DMS 273 treated with DMSO at 0.1 percent for 48 hours (cell line): Measurements from ENCODE around the gene R3HDM2.
"Not testable (repeated sequence)": the region's sequence is repeated elsewhere in the genome, so short reads cannot be mapped to it uniquely, and the experiment has no call there.

Source experiments
- DNase-seq: peaks from one replicate; lab custom pipeline; 2025; lab: John Stamatoyannopoulos, UW

Gene R3HDM2

DNA sequence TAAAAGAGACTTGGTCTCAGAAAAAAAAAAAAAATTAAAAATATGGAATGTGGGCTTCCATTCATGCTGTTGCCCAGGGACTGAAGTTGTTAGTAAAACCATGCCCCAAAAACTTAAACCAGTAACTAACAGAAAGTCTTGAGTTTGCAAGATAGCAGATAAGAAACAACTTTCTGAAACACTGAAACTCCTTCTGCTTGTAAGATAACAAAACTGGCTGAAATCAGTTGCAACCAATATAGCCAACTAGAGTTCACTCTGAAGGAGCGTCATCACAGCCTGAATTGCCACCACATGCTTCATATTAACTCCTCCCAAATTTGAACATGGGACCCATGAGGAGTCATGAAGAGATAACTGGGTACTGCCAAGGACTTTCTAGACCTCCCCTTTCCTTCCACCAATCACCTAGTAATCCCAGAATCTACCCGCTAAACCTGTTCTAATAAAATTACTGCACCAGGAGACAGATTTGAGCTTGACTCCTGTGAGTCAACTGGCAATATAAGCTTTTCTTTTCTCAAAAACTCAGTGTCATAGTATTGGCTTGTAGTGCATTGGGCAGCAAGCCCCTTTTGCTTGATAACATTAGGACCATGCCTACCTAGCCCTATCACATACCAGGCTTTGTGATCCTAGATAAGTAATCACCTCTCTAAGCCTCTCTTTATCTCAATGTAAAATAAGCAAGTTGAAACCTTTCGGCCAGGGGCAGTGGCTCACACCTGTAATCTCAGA lies 53.6 kb downstream of the R3HDM2 start:
- no peak for DNase-seq

DNA sequence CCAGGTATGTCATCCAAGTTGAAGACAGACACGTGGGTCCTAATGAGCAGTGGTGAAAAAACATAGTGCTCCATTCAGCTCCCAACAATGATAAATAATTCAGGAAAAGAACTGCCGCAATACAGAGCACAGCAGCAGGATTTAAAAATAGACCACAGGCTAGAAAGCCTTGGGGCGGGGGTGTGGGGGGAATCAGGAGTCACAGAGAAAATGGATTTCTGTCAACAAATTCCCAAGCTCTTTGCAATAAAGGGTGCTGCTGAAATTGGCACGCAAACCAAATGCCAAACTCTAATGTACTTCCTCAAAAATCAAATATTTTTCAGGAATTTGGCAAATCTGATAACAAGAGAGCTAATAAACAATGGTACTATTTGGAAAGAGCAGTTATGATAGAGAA lies 58.6 kb downstream of the R3HDM2 start:
- DNase-seq: no peak

- no peak for DNase-seq
These were observed 60.1 kb downstream of the R3HDM2 start for GRCh38 chr12:57370696-57371095.

GRCh38 chr12:57370072-57370471 lies 60.8 kb downstream of the R3HDM2 start:
- DNase-seq: no peak

DNA sequence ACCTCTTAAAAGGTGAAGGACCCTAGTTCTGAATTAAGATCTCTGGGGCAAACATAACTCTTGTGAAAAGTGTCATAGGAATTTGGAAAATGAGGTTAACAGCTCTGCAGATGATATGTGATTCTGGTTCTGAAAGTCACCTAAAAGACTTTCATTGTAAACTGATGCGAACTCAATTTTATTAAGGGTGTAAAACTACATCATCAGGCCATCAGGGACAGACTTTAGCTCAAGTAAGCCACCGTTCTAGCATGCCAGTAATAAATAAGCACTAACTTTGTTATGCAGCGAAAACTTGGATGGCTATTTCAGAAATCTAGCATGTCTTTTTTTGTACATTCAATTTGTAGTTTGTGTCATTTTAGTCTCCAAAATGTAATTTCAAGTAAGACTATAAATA lies 61.6 kb downstream of the R3HDM2 start:
- DNase-seq: no peak

GRCh38 chr12:57368349-57369095 lies 62.3 kb downstream of the R3HDM2 start:
- no peak for DNase-seq

GRCh38 chr12:57367121-57367520 lies 63.7 kb downstream of the R3HDM2 start:
- DNase-seq: no peak

DNA sequence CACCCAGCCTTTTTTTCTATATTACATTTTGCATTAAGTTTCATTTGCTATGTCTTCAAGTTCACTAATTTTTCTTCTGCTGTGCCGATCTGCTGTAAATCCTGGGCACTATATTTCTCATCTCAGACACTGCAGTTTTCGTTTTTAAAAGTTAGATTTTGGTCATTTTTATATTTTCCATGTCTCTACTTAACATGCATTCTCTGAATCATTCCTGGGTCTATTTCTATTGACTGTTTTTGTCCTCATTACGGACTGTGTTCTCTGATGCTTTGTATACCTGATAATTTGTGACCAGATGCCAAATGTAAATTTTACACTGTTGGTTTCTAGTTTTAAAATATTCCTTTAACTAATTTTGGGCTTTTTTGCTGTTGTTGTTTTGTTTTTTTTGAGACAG lies 64.5 kb downstream of the R3HDM2 start:
- DNase-seq: no peak

DNA sequence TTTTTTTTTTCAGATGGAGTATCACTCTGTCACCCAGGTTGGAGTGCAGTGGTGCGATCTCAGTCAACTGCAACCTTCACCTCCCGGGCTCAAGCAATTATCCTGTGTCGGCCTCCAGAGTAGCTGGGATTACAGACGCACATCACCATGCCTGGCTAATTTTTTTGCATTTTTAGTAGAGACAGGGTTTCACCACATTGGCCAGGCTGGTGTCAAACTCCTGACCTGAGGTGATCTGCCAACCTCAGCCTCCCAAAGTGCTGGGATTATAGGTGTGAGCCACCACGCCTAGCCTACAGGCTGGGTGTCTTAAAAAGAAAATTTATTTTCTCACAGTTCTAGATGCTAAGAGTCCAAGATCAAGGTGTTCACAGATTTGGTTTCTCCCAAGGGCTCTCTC lies 66.7 kb downstream of the R3HDM2 start:
- DNase-seq: not testable (repeated sequence)

GRCh38 chr12:57360468-57360867 lies 70.4 kb downstream of the R3HDM2 start:
- no peak for DNase-seq

DNA sequence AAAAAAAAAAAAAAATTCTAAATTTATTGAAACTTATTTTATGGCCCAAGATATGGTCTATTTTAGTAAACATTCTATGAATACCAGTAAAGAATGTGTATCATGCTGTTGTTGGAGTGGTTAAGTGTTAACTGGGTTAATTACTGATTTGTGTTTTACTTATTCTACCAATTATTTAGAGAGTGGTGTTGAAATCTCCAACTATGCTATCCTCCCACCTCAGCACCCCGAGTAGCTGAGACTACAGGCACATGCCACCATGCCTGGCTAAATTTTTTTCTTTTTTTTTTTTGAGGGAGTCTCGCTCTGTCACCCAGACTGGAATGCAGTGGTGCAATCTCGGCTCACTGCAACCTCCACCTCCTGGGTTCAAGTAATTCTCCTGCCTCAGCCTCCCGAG lies 72.2 kb downstream of the R3HDM2 start:
- DNase-seq: no peak

GRCh38 chr12:57355734-57356133 lies 75.1 kb downstream of the R3HDM2 start:
- DNase-seq: no peak

- DNase-seq: no peak
These were observed 78.7 kb downstream of the R3HDM2 start for GRCh38 chr12:57352166-57352565.

DNA sequence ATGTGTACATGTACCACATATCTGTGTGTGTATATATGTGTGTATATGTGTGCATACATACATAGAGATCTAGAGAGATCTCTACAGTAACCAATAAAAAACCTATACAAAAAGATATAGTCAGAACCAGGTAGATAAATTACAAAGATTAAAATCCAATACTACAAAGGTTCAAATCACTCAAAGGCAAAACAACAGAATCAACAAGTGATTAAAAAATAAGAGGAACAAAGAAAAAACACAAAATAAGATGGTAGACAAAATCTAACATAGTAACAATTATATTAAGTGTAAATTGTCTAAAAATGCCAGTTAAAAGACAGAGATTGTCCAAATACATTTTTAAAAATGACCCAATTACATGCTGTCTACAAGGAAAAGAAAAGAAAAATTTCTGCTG lies 83.6 kb downstream of the R3HDM2 start:
- no peak for DNase-seq

DNA sequence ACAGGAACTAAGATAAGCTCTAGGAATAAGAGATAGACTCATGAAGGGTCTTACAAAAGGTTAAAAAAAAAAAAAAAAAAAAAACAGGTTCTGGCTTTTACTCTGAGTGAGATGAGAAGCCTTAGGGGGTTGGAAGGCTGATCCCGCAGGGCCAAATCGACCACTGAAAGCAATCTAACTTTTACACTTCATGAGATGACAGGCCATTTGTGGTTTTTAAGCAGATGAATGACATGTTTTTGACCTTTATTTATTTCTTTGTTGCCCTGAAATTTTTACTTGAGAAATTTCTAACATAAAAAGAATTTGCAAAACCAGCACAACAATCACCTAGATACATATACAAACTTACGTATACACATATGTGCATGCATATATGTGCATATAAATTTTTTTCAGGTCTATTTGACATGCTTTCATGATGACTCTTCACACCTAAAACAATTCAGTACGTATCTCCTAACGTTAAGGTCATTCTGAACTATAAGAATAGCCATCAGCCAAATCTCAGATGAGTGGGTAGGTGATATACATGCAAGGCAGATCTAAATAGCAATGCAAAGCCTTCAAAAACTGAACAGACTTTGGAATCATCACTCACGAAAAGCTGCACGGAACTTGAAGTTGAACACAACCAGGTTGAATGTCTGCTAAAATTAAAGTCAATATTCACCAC lies 87.0 kb downstream of the R3HDM2 start:
- DNase-seq: no peak

GRCh38 chr12:57342207-57342691 lies 88.6 kb downstream of the R3HDM2 start:
- peak; percentile 46 for DNase-seq

DNA sequence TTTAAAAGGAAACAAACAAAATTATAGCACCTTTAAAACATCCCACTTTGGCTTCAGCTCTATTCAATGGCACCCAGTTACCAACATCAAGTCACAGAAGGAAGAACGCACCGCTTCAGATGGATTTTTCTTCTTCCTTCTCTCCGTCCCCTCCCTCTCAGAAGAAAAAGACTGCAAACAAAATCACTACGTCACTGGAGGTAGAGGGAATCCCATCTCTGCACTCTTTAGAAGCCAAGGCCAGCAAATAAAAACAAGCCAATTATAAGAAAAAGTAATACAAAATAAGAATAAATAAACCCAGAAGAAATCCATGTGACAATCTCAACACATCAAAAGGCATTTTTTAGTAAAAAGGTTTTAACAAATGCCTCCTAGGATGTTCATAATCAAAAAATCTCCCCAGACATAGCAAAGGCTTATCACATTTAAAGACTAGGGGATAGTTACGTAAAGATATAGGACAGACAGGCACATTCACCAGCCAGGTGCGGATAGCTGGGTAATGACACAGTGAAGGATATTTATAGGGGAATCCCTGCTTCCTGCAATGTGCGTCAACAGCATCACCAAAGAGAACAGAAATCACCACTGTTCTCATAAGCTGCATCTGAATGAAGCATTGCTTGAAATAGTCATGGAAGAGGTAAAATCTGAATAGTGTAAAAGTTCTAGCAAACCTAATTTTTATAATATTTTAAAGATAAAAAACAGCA lies 89.4 kb downstream of the R3HDM2 start:
- DNase-seq: no peak

GRCh38 chr12:57340104-57340503 lies 90.7 kb downstream of the R3HDM2 start:
- DNase-seq: no peak

DNA sequence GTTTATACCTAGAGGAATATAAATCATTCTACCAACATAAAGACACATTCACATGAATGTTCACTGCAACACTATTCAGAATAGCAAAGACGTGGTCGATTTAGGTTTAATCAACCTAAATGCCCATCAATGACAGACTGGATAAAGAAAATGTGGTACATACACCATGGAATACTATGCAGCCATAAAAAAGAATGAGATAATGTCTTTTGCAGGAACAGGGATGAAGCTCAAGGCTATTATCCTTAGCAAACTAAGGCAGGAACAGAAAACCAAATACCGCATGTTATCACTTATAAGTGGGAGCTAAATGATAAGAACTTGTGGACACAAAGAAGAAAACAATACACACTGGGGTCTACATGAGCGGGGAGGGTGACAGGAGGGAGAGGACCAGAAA lies 94.5 kb downstream of the R3HDM2 start:
- DNase-seq: not testable (repeated sequence)

DNA sequence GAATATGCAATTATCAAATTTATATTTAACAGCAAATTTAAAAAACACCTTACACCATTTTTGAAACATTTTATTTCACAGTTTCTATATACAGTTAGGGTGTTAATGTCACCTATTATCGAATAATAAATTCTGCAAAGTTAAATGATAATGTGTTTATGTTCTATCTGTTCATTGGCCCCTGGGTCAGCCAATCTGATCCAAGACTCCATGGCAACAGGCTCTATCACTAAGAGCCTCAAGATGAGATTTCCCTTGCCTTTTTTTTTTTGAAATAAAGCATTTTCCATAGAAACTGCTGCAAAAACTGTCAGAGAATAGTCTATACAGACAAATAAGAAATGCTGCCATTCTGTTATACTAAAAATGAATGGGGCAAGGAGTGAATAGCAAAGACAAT lies 96.6 kb downstream of the R3HDM2 start:
- DNase-seq: no peak

DNA sequence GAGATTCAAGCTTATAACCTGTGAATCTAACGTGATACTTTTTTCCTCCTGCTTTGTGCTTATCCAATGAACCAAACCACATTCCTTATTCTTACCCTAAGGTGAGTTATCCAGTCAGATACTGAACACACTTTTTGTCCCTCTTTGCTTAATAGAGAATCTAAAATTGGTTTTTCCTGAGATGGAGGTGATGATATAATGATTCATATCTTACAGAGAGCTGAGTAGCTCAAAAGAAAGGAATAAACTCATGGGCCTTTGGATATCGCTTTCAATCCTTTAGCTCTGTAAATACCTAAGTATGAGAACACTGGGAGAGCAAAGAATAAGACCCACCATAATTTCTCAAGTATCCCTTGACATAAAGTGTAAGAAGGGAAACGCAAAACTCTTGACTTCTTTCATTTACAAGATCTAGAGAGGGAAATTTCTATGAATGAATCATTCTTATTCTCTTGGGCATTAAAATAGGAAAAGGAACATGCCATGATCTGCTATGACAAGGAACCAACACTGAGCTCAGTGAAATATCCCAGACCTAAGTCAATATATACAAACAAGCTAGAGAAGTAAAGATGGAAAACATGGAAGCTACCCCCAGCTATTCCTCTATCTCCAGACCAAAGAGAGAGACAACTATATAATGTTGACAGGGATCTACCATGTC lies 98.1 kb downstream of the R3HDM2 start:
- DNase-seq: no peak

- DNase-seq: no peak
These were observed 99.9 kb downstream of the R3HDM2 start for GRCh38 chr12:57330992-57331391.
